BLaER1 (cell line): Measurements from ENCODE around the gene TNFAIP8.

Experiments used
- H3K27ac ChIP-seq: shearing (Covaris generic); formaldehyde crosslinking; 2 replicates; pipeline ENCODE4 v1.8.1; 2022
- H3K27me3 ChIP-seq: shearing (Covaris generic); formaldehyde crosslinking; 2 replicates; pipeline ENCODE4 v1.8.1; 2022
- H3K36me3 ChIP-seq: shearing (Covaris generic); formaldehyde crosslinking; 2 replicates; pipeline ENCODE4 v1.8.1; 2022
- H3K4me1 ChIP-seq: shearing (Covaris generic); formaldehyde crosslinking; 2 replicates; pipeline ENCODE4 v1.8.1; 2022
- H3K4me2 ChIP-seq: shearing (Covaris generic); formaldehyde crosslinking; 2 replicates; pipeline ENCODE4 v1.8.1; 2022
- H3K4me3 ChIP-seq: shearing (Covaris generic); formaldehyde crosslinking; 2 replicates; pipeline ENCODE4 v1.8.1; 2022
- H3K9ac ChIP-seq: shearing (Covaris generic); formaldehyde crosslinking; 2 replicates; pipeline ENCODE4 v1.8.1; 2022
- H3K9me3 ChIP-seq: shearing (Covaris generic); formaldehyde crosslinking; 2 replicates; pipeline ENCODE4 v1.8.1; 2022
- H4K20me1 ChIP-seq: shearing (Covaris generic); formaldehyde crosslinking; 2 replicates; pipeline ENCODE4 v1.8.1; 2022
- Cebpa-rat ChIP-seq: shearing (Covaris generic); IDR thresholded peaks from 2 replicates; pipeline ENCODE4 v1.8.1; 2022

TNFAIP8 gene

DNA sequence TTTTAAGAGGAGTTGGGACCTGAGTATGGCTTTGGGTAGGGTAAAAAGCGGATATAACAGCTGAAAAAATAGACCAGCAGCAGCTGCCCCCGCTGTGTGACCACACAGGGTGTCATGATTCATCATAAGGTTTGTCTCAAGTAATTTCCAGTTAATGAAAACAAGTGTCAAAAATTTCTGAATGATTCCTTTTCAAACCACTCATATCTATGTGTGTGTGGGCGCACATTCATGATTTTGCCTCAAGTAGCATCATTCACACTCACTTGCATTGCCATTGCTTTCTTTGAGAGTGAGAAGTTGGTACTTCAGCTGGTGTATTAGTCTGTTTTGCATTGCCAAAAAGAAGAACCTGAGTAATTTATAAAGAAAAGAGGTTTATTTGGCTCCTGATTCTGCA lies 12.1 kb upstream of the TNFAIP8 start:
- TF ChIP-seq Cebpa-rat = no peak
- H3K4me1 ChIP-seq = peaks cover 84% of the 10 kb centered on the region
- H3K9ac ChIP-seq = no peak overlapping the region

DNA sequence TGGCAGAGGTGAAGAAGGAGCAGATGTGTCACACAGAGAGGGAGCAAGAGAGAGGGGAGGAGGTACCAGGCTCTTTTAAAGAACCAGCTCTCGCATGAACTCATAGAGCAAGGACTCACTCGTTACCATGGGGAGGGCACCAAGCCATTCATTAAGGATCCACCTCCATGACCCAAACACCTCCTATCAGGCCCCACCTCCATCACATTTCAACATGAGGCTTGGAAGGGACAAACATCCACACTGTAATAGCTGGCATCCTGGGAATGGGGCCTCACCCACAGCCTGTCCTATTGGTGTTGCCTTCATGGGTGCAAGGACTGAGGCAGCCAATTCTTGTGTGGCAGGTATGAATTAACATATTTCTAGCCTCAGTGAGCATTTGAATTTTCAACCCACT lies 11.6 kb upstream of the TNFAIP8 start:
- Histone ChIP-seq H3K4me2 (no peak overlapping the region), H3K4me3 (no peak overlapping the region), H3K4me1 (peaks cover 79% of the 10 kb centered on the region), H3K9me3 (no peaks in the 10 kb centered on the region), H3K27me3 (no peaks in the 10 kb centered on the region), H4K20me1 (no peaks in the 10 kb centered on the region), H3K9ac (no peak overlapping the region), H3K27ac (no peak overlapping the region), H3K36me3 (no peaks in the 10 kb centered on the region)
- TF ChIP-seq Cebpa-rat = no peak

More for the DNA sequence above, 12.1 kb upstream of the TNFAIP8 start:
- Histone ChIP-seq H4K20me1 (no peaks in the 10 kb centered on the region), H3K27ac (no peak overlapping the region), H3K4me2 (no peak overlapping the region), H3K4me3 (no peak overlapping the region), H3K36me3 (no peaks in the 10 kb centered on the region), H3K27me3 (no peaks in the 10 kb centered on the region), H3K9me3 (no peaks in the 10 kb centered on the region)

DNA sequence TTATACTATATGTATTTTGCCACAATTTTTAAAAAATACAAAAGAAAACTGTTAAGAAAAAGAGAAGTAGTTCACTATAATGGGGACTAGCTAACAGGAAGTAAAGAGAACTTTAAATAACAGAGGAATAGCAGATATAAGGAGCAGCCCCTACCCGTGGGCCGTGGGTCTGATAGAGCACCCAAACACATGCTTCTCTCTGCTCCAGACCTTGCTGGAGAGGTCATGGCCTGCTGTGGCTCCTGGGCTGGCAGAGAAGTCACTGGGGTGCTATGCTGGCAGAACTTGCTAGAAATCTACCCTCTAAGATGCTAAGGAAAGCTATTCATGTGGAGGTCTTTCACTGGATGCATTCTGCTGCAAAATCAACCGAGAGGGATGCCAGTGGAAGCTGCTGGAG lies 10.0 kb upstream of the TNFAIP8 start:
- no peaks in the 10 kb centered on the region for H4K20me1 ChIP-seq
- no peak for TF ChIP-seq Cebpa-rat

GRCh38 chr5:119346394-119346793 lies 9.4 kb upstream of the TNFAIP8 start:
- Histone ChIP-seq H3K4me3 (no peak overlapping the region), H3K36me3 (no peaks in the 10 kb centered on the region), H3K9ac (no peak overlapping the region), H3K27ac (0 out of 2 replicates have a peak overlapping the region, but pooled peaks have one; percentile 40), H3K27me3 (no peaks in the 10 kb centered on the region), H3K4me2 (peak overlapping the region; percentile 57), H3K4me1 (peaks cover 58% of the 10 kb centered on the region), H3K9me3 (no peaks in the 10 kb centered on the region), H4K20me1 (no peaks in the 10 kb centered on the region)
- TF ChIP-seq Cebpa-rat = no peak

More for the DNA sequence above, 10.0 kb upstream of the TNFAIP8 start:
- no peaks in the 10 kb centered on the region for H3K9me3 ChIP-seq
- H3K9ac ChIP-seq = no peak overlapping the region
- peaks cover 63% of the 10 kb centered on the region for H3K4me1 ChIP-seq
- H3K27ac ChIP-seq = peak overlapping the region; percentile 40
- H3K27me3 ChIP-seq = no peaks in the 10 kb centered on the region
- H3K4me3 ChIP-seq = no peak overlapping the region
- H3K36me3 ChIP-seq = no peaks in the 10 kb centered on the region
- peak overlapping the region; percentile 57 for H3K4me2 ChIP-seq

GRCh38 chr5:119347574-119347973 lies 8.2 kb upstream of the TNFAIP8 start:
- Histone ChIP-seq H3K27ac (no peak overlapping the region), H3K9me3 (no peaks in the 10 kb centered on the region), H3K27me3 (no peaks in the 10 kb centered on the region), H3K9ac (no peak overlapping the region; the same call in 1 of the 2 replicates), H3K4me3 (no peak overlapping the region), H3K36me3 (no peaks in the 10 kb centered on the region), H4K20me1 (0 out of 2 replicates have a peak, but pooled peaks cover 2% of the 10 kb centered on the region), H3K4me1 (peaks cover 46% of the 10 kb centered on the region), H3K4me2 (peak overlapping the region; percentile 57)
- no peak for TF ChIP-seq Cebpa-rat

DNA sequence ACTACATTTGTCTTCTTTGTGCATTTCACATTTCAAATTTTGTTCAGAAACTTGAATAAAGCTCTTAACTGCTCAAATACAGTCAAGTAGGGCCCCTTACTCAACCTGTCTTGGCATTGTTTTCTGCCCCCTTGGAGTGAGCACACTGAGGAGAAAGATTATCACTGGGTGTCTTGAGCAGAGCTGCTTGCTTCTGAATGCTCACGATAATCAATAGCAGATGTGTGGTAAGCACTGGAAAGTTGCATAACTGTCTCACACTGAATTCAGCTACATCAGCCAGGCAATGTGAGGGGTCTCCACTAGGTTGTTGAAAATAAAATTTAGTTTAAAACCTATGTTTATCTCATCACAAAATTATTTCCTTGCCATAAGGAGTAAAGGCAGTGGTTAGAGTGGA lies 7.8 kb upstream of the TNFAIP8 start:
- no peak for TF ChIP-seq Cebpa-rat
- no peaks in the 10 kb centered on the region for H3K9me3 ChIP-seq
- no peak overlapping the region for H3K27ac ChIP-seq

DNA sequence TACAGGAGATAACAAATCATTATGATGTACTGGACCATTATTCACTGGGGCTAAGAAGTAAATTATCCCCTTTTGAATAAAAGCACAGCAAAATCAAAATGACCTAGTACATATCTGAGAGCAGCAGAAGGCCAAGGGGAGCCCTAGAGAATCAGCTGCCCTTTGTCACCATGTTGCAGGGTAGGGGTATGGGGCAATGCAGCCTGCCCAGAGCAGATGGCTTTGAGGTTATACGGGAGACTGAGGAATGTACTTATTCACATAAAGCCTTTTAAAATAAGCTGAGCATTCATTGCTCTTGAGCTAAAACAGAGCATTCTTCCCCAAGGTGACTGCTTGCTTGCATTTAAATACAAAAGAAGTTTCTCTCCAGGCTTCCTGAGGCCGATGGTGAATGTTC lies 2.6 kb upstream of the TNFAIP8 start:
- Histone ChIP-seq H3K4me2 (no peak overlapping the region), H3K9ac (no peak overlapping the region), H3K4me1 (peaks cover 42% of the 10 kb centered on the region), H3K36me3 (no peaks in the 10 kb centered on the region), H4K20me1 (peaks cover 57% of the 10 kb centered on the region), H3K9me3 (peaks cover 14% of the 10 kb centered on the region), H3K4me3 (no peak overlapping the region), H3K27ac (no peak overlapping the region), H3K27me3 (peaks cover 34% of the 10 kb centered on the region)
- TF ChIP-seq Cebpa-rat = no peak

More for the DNA sequence above, 7.8 kb upstream of the TNFAIP8 start:
- Histone ChIP-seq H4K20me1 (peaks cover 6% of the 10 kb centered on the region; the same call in 1 of the 2 replicates), H3K4me3 (no peak overlapping the region), H3K4me1 (peaks cover 42% of the 10 kb centered on the region), H3K9ac (no peak overlapping the region; the same call in 1 of the 2 replicates), H3K4me2 (peak overlapping the region; percentile 57), H3K36me3 (no peaks in the 10 kb centered on the region), H3K27me3 (no peaks in the 10 kb centered on the region)

DNA sequence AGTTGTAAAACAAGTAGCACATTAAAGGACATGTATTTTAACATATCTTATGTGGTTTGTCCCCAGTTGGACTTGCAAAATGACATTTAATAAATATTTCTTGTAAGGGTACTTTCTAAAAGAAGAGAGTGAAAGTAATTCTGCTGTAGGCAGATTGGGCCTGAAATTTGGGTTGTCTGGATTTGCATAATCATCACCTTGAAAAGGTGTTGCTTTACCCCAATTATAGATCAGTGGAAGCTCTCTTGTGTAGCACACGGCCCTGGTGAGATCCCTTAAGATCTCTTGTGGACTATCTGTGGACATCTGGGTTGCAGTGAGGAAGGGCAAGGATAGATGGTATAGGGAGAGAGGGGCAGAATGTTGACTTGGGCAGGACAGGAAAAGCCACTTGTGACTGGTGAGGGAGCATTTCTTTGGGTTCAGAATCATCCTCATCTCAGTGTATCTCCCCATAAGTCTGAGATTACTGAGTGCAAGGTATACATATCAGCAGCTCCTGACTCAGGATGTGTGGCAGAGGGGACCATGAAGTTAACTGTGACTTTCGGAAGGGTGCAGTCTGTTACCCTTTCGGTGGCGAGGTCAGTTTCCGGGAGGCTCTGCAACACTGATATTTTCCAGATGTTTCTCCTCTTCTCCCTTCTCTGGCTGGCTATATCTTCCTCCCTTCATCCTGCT lies 2.0 kb upstream of the TNFAIP8 start:
- H4K20me1 ChIP-seq = peaks cover 63% of the 10 kb centered on the region
- H3K36me3 ChIP-seq = no peaks in the 10 kb centered on the region
- H3K27ac ChIP-seq = no peak overlapping the region
- TF ChIP-seq Cebpa-rat = no peak
- peaks cover 14% of the 10 kb centered on the region for H3K9me3 ChIP-seq
- no peak overlapping the region for H3K4me3 ChIP-seq
- peaks cover 34% of the 10 kb centered on the region for H3K27me3 ChIP-seq
- no peak overlapping the region for H3K9ac ChIP-seq
- peak overlapping the region; percentile 8; the same call in 1 of the 2 replicates for H3K4me2 ChIP-seq
- H3K4me1 ChIP-seq = peaks cover 48% of the 10 kb centered on the region

DNA sequence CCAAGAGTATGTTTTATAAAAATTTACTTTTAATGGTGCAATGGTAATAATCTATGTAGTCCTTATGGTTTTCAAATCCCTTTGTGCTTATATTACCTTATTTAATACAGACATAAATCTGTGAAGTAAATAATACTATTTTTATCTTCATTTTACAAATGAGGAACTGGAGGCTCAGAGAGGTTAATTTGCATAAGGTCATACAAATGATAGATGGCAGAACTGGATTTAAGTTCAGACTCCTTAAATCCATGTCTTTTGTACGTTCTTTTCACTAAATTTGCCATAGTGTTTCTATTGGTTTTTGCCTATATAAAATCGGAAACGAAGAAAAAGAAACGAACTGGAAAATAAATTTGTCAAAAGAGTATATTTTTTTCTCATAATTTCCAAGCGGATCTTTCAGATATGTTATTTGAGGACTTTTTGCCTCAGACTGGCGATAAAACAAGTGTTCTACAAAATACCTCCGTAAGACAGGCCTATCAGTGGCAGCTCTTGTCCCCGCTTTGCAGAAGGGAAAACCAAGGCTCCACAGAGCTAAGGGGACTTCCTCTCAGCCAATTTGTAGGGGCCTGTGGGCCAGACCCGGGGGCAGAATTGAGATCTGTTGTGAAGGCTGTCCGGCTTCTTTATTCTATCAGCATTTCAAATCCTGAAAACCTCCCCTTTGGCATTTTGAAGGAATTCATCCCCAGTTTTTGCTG lies 1.1 kb upstream of the TNFAIP8 start:
- no peak overlapping the region for H3K9ac ChIP-seq
- H3K27me3 ChIP-seq = peaks cover 34% of the 10 kb centered on the region
- no peak for TF ChIP-seq Cebpa-rat
- H3K36me3 ChIP-seq = 0 out of 2 replicates have a peak, but pooled peaks cover under 1% of the 10 kb centered on the region
- peaks cover 54% of the 10 kb centered on the region for H3K4me1 ChIP-seq
- H4K20me1 ChIP-seq = peaks cover 71% of the 10 kb centered on the region
- no peak overlapping the region for H3K27ac ChIP-seq
- peaks cover 14% of the 10 kb centered on the region for H3K9me3 ChIP-seq
- peak overlapping the region; percentile 78 for H3K4me2 ChIP-seq
- H3K4me3 ChIP-seq = no peak overlapping the region; the same call in 1 of the 2 replicates

DNA sequence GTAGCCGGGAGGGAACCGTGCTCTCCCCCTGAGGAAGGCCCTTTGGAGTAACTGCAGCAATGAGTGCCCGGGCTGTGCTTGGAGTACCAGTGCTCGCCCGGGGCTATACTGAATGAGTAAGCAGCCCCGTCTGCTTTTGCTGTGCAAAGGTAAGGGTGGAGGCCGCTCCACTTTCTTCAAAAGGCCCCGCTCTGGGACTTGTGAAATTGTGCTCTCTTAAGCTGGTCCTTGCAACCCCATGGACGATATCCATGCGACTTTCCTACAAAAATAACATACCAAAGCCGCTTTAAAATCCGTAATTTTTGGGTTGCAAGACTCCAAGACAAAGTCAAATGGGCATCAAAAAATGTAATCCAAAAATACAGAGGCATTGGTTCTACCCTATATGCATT lies 578 bp upstream of the TNFAIP8 start:
- Histone ChIP-seq H3K36me3 (0 out of 2 replicates have a peak, but pooled peaks cover 3% of the 10 kb centered on the region), H3K4me1 (peaks cover 58% of the 10 kb centered on the region), H3K27ac (peak overlapping the region; percentile 45; the same call in 1 of the 2 replicates), H3K27me3 (peaks cover 34% of the 10 kb centered on the region), H4K20me1 (peaks cover 76% of the 10 kb centered on the region), H3K9ac (peak overlapping the region; percentile 71), H3K4me2 (peak overlapping the region; percentile 78), H3K9me3 (peaks cover 14% of the 10 kb centered on the region), H3K4me3 (peak overlapping the region; percentile 64)
- no peak for TF ChIP-seq Cebpa-rat
